PFSK-1 (cell line): Measurements from ENCODE around the gene KCTD16.

Source experiments
- FOXP2 ChIP-seq: optimal IDR thresholded peaks from 2 replicates; pipeline ENCODE3; 2011; ENCODE audit warnings: borderline replicate concordance, control low read depth, inconsistent platforms; ENCODE audit not compliant: insufficient read depth; ENCODE audit errors: extremely low read length, extremely low read depth
- POLR2AphosphoS5 ChIP-seq: IDR thresholded peaks from 2 replicates; pipeline ENCODE4 v1.6.1; 2012; ENCODE audit warnings: low read depth, mild to moderate bottlenecking, control low read depth, low read length, moderate library complexity
- REST ChIP-seq, 2 experiments: IDR thresholded peaks; 2 replicates each; pipeline versions ENCODE4 v1.6.1 to v1.8.0; 2011 to 2012; ENCODE audit warnings: low read depth in 2 of 2, low read length in 2 of 2, control low read depth in 1 of 2, inconsistent platforms in 1 of 2, mild to moderate bottlenecking in 1 of 2, moderate library complexity in 1 of 2; ENCODE audit not compliant: insufficient read depth in 1 of 2
- SIN3A ChIP-seq: IDR thresholded peaks from 2 replicates; pipeline ENCODE4 v1.6.1; 2012; ENCODE audit warnings: mild to moderate bottlenecking, low read length, moderate library complexity, borderline replicate concordance; ENCODE audit not compliant: insufficient read depth
- TAF1 ChIP-seq: IDR thresholded peaks from 2 replicates; pipeline ENCODE4 v1.6.1; 2012; ENCODE audit warnings: low read length, control low read depth, borderline replicate concordance; ENCODE audit not compliant: insufficient read depth

Gene KCTD16

GRCh38 chr5:144167998-144168397 lies 2.7 kb upstream of the KCTD16 start:
- TF ChIP-seq POLR2AphosphoS5 = no peak
- no peak for TF ChIP-seq TAF1
- TF ChIP-seq FOXP2 = no peak
- TF ChIP-seq REST (IDR thresholded peaks at IDR 0.05; ENCODE audit: insufficient read depth in 1 of 2, low read depth in 2 of 2, low read length in 2 of 2) = no peak
- no peak for TF ChIP-seq SIN3A

GRCh38 chr5:144169904-144170275 lies 783 bp upstream of the KCTD16 start:
- TF ChIP-seq FOXP2 = no peak
- TF ChIP-seq POLR2AphosphoS5 = no peak
- TF ChIP-seq TAF1 = no peak
- TF ChIP-seq SIN3A = no peak
- TF ChIP-seq REST (IDR thresholded peaks at IDR 0.05; ENCODE audit: insufficient read depth in 1 of 2, low read depth in 2 of 2, low read length in 2 of 2) = no peak

- TF ChIP-seq FOXP2 (no peak), SIN3A (no peak)
These were observed 3.1 kb downstream of the KCTD16 start for GRCh38 chr5:144173766-144174165.

- no peak for TF ChIP-seq FOXP2
- no peak for TF ChIP-seq SIN3A
- TF ChIP-seq TAF1 = no peak
- TF ChIP-seq POLR2AphosphoS5 = no peak
- TF ChIP-seq REST (IDR thresholded peaks at IDR 0.05; ENCODE audit: insufficient read depth in 1 of 2, low read depth in 2 of 2, low read length in 2 of 2) = no peak
These were observed 6.9 kb downstream of the KCTD16 start for GRCh38 chr5:144177548-144177947.

- TF ChIP-seq REST (IDR thresholded peaks at IDR 0.05; ENCODE audit: insufficient read depth in 1 of 2, low read depth in 2 of 2, low read length in 2 of 2) (no peak), FOXP2 (no peak), TAF1 (no peak), SIN3A (no peak), POLR2AphosphoS5 (no peak)
These were observed 8.6 kb downstream of the KCTD16 start for GRCh38 chr5:144179226-144179625.
